ENCODE measurements around the gene OR5A2. TPM values are rescaled to one million over a fixed set of nuclear protein-coding genes. Genes with fewer than 3 reads are reported as not detected.

OR5A2 gene
- total and polyA plus RNA-seq, 2 experiments from 2014 or later, result not detected

DNA sequence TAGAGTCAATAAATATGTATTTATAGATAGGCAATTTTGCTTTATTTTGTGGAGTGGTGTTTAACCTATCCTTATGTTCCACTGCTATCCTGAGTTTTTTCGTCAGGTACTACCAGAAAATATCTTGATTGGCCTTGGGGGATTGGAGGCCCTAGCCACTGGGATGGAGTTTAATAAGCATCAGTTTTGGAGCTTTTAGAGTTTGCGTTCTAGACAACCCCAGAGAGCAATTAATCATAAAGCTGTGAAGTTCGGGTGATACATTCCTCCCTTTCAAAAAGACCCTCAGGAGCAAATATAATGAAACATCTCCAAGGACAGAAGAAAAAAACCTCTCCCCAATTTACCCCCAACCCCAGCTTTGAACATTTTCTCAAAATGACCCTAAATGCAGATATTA, 10.0 kb upstream of the OR5A2 start, which contains the start of gene OR5A1:
Gene OR5A1 (plus strand): TSS at position 301 of the 400 bp plus-strand sequence. CDS start 6,700 bp downstream, outside the sequence.
- Histone ChIP-seq H3K9ac (no peak within 1 kb of the TSS), H4K20me1 (ENCODE audit: insufficient read depth) (no peaks in the 10 kb centered on the region), H3K9me3 (ENCODE audit: low read depth) (no peaks in the 10 kb centered on the region), H3K9me2 (ENCODE audit: insufficient read depth) (no peaks in the 10 kb centered on the region), H3K79me2 (ENCODE audit: insufficient read depth) (no peaks in the 10 kb centered on the region), H3K27ac (no peak within 1 kb of the TSS), H3F3A (ENCODE audit: insufficient read depth) (no peaks in the 10 kb centered on the region), H3K36me3 (ENCODE audit: low read depth) (no peaks in the 10 kb centered on the region), H3K27me3 (replicated peaks; ENCODE audit: insufficient read depth) (0 out of 2 replicates have a peak, but pooled peaks cover 17% of the 10 kb centered on the region), H2AFZ (no peak within 1 kb of the TSS), H3K4me3 (no peak within 1 kb of the TSS), H3K4me1 (ENCODE audit: insufficient read depth) (no peaks in the 10 kb centered on the region), H3K4me2 (ENCODE audit: unreplicated experiment) (no peak within 1 kb of the TSS)
- no peak for DNase-seq
- TF ChIP-seq EZH2phosphoT487 (IDR thresholded peaks at IDR 0.05; ENCODE audit: insufficient read depth, low read depth) (no peak), EZH2 (IDR thresholded peaks at IDR 0.05; ENCODE audit: insufficient read depth, poor library complexity, severe bottlenecking) (no peak)
- in situ Hi-C loops (cut with MboI), result no loop called here
- 29 to 40% methylated on average over 3 of the region's 3 CpGs for WGBS, 2 experiments (ENCODE audit: low coverage in 1 of 2, low lambda C conversion rate in 2 of 2, missing lambda C conversion rate in 2 of 2)

DNA sequence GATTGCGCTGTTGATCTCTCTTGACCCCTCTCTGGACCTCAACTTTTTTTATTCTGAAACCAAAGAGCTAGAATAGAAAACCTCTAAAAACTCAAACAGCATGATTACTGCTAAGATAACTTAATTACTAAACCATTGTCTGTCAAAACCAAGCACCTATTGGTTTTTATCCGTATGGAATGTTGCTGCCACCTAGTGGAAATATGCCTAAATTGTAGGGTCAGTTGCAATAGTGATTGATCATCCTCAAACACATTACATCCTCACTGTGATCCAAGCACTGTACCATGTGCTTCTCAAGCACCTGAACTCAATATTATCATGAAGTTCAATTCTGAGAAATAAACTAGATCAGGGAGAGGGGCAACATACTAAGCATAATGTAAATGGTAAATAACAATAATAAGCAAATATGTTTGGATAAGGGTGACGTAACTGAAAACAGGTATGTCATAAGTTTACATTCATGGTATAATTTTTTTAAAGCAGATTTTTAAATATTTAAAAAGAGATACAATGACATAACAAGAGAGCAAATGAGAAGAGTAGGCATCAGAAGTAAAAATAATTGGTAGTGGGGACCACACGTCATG, 3.8 kb upstream of the OR5A2 start:
- 70 to 74% methylated on average over 4 of the region's 4 CpGs for WGBS, 2 experiments (ENCODE audit: low coverage in 1 of 2, low lambda C conversion rate in 2 of 2, missing lambda C conversion rate in 2 of 2)
- H3K9me3 ChIP-seq (ENCODE audit: low read depth), result no peaks in the 10 kb centered on the region
- H3K79me2 ChIP-seq (ENCODE audit: insufficient read depth), result no peaks in the 10 kb centered on the region
- H3K27ac ChIP-seq, result no peak overlapping the region
- peaks cover 12% of the 10 kb centered on the region; the same call in 1 of the 2 replicates for H3K27me3 ChIP-seq (replicated peaks; ENCODE audit: insufficient read depth)
- no peak overlapping the region for H3K9ac ChIP-seq
- in situ Hi-C loops (cut with MboI), result no loop called here
- no peak overlapping the region for H2AFZ ChIP-seq
- TF ChIP-seq EZH2phosphoT487 (IDR thresholded peaks at IDR 0.05; ENCODE audit: insufficient read depth, low read depth) (no peak), EZH2 (IDR thresholded peaks at IDR 0.05; ENCODE audit: insufficient read depth, poor library complexity, severe bottlenecking) (no peak)
- no peaks in the 10 kb centered on the region for H4K20me1 ChIP-seq (ENCODE audit: insufficient read depth)
- H3K4me2 ChIP-seq (ENCODE audit: unreplicated experiment), result no peak overlapping the region
- H3F3A ChIP-seq (ENCODE audit: insufficient read depth), result no peaks in the 10 kb centered on the region
- no peaks in the 10 kb centered on the region for H3K9me2 ChIP-seq (ENCODE audit: insufficient read depth)
- no peaks in the 10 kb centered on the region for H3K36me3 ChIP-seq (ENCODE audit: low read depth)
- H3K4me3 ChIP-seq, result no peak overlapping the region
- H3K4me1 ChIP-seq (ENCODE audit: insufficient read depth), result no peaks in the 10 kb centered on the region
- peak; percentile 48 for DNase-seq

GRCh38 chr11:59427068-59427382, 812 bp upstream of the OR5A2 start:
- Histone ChIP-seq H4K20me1 (ENCODE audit: insufficient read depth) (no peaks in the 10 kb centered on the region), H3K27ac (no peak overlapping the region), H3K9ac (no peak overlapping the region), H3K27me3 (replicated peaks; ENCODE audit: insufficient read depth) (peaks cover 5% of the 10 kb centered on the region; the same call in 1 of the 2 replicates), H2AFZ (no peak overlapping the region), H3K4me3 (no peak overlapping the region), H3K9me2 (ENCODE audit: insufficient read depth) (no peaks in the 10 kb centered on the region), H3K36me3 (ENCODE audit: low read depth) (no peaks in the 10 kb centered on the region), H3K9me3 (ENCODE audit: low read depth) (no peaks in the 10 kb centered on the region), H3F3A (ENCODE audit: insufficient read depth) (no peaks in the 10 kb centered on the region), H3K4me1 (ENCODE audit: insufficient read depth) (no peaks in the 10 kb centered on the region), H3K79me2 (ENCODE audit: insufficient read depth) (no peaks in the 10 kb centered on the region), H3K4me2 (ENCODE audit: unreplicated experiment) (no peak overlapping the region)
- in situ Hi-C loops (cut with MboI), result no loop called here
- DNase-seq, result no peak
- TF ChIP-seq EZH2 (IDR thresholded peaks at IDR 0.05; ENCODE audit: insufficient read depth, poor library complexity, severe bottlenecking) (no peak), EZH2phosphoT487 (IDR thresholded peaks at IDR 0.05; ENCODE audit: insufficient read depth, low read depth) (no peak)

- no peaks in the 10 kb centered on the region for H3K9me2 ChIP-seq (ENCODE audit: insufficient read depth)
- TF ChIP-seq EZH2phosphoT487 (IDR thresholded peaks at IDR 0.05; ENCODE audit: insufficient read depth, low read depth) (no peak), EZH2 (IDR thresholded peaks at IDR 0.05; ENCODE audit: insufficient read depth, poor library complexity, severe bottlenecking) (no peak)
- no peak for DNase-seq
- H3K27me3 ChIP-seq (replicated peaks; ENCODE audit: insufficient read depth), result peaks cover 5% of the 10 kb centered on the region; the same call in 1 of the 2 replicates
- no peaks in the 10 kb centered on the region for H3K36me3 ChIP-seq (ENCODE audit: low read depth)
- in situ Hi-C loops (cut with MboI), result no loop called here
- H4K20me1 ChIP-seq (ENCODE audit: insufficient read depth), result no peaks in the 10 kb centered on the region
- no peak overlapping the region for H3K27ac ChIP-seq
- no peaks in the 10 kb centered on the region for H3K79me2 ChIP-seq (ENCODE audit: insufficient read depth)
- WGBS, 2 experiments (ENCODE audit: low coverage in 1 of 2, low lambda C conversion rate in 2 of 2, missing lambda C conversion rate in 2 of 2), result 3 to 7% methylated on average over 4 of the region's 4 CpGs
- H3F3A ChIP-seq (ENCODE audit: insufficient read depth), result no peaks in the 10 kb centered on the region
- no peak overlapping the region for H3K4me3 ChIP-seq
- H3K9me3 ChIP-seq (ENCODE audit: low read depth), result no peaks in the 10 kb centered on the region
- H3K9ac ChIP-seq, result no peak overlapping the region
- no peak overlapping the region for H3K4me2 ChIP-seq (ENCODE audit: unreplicated experiment)
- no peak overlapping the region for H2AFZ ChIP-seq
- no peaks in the 10 kb centered on the region for H3K4me1 ChIP-seq (ENCODE audit: insufficient read depth)
These were observed 1.1 kb downstream of the OR5A2 start for GRCh38 chr11:59425131-59425530.

DNA sequence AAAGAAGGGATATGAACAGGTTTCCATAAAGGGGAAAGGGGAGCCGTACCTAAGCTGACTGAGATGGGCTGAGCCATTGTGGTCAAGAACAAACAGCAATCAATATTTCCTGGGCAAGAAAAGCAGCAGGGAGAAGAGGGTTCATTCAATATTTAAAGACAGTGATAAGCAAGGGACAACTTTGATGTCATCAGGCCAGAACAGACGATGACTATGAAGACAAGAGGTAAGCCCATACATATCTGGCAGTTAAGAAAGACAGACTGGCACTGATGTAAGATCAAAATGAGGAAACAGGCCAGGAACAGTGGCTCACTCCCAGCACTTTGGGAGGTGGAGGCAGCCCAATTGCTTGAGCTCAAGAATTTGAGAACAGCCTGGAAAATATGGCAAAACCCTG, 2.4 kb downstream of the OR5A2 start:
- Histone ChIP-seq H3K9ac (no peak overlapping the region), H3K79me2 (ENCODE audit: insufficient read depth) (no peaks in the 10 kb centered on the region), H3K27ac (no peak overlapping the region), H3K9me3 (ENCODE audit: low read depth) (no peaks in the 10 kb centered on the region), H3K4me2 (ENCODE audit: unreplicated experiment) (no peak overlapping the region), H3K36me3 (ENCODE audit: low read depth) (no peaks in the 10 kb centered on the region), H4K20me1 (ENCODE audit: insufficient read depth) (no peaks in the 10 kb centered on the region), H3F3A (ENCODE audit: insufficient read depth) (no peaks in the 10 kb centered on the region), H3K4me1 (ENCODE audit: insufficient read depth) (no peaks in the 10 kb centered on the region), H3K4me3 (no peak overlapping the region), H3K27me3 (replicated peaks; ENCODE audit: insufficient read depth) (peaks cover 5% of the 10 kb centered on the region), H3K9me2 (ENCODE audit: insufficient read depth) (no peaks in the 10 kb centered on the region), H2AFZ (no peak overlapping the region)
- TF ChIP-seq EZH2phosphoT487 (IDR thresholded peaks at IDR 0.05; ENCODE audit: insufficient read depth, low read depth) (no peak), EZH2 (IDR thresholded peaks at IDR 0.05; ENCODE audit: insufficient read depth, poor library complexity, severe bottlenecking) (no peak)
- in situ Hi-C loops (cut with MboI), result no loop called here
- no peak for DNase-seq
- 31% methylated on average over 2 of the region's 2 CpGs for WGBS, 2 experiments (ENCODE audit: low coverage in 1 of 2, low lambda C conversion rate in 2 of 2, missing lambda C conversion rate in 2 of 2)

Measured in GM23248 (cell line).